Measurements from ENCODE around the gene CDH22.

Gene CDH22

GRCh38 chr20:46133886-46134654 is 174.2 kb downstream of the CDH22 start:
- no peak for DNase-seq

GRCh38 chr20:46132705-46133120 is 175.6 kb downstream of the CDH22 start:
- peak; percentile 51 to 77 for DNase-seq

GRCh38 chr20:46131396-46131795 is 176.9 kb downstream of the CDH22 start:
- no peak for DNase-seq

- DNase-seq = no peak
These were observed 177.8 kb downstream of the CDH22 start for GRCh38 chr20:46130534-46130933.

- no peak for DNase-seq
These were observed 178.3 kb downstream of the CDH22 start for GRCh38 chr20:46129955-46130481.

GRCh38 chr20:46128310-46129151 is 179.8 kb downstream of the CDH22 start:
- no peak for DNase-seq

GRCh38 chr20:46127396-46128010 is 180.8 kb downstream of the CDH22 start:
- no peak for DNase-seq

- no peak for DNase-seq
These were observed 181.8 kb downstream of the CDH22 start for GRCh38 chr20:46126440-46127056.

Measured in inflammatory macrophage treated with lipopolysaccharide for 1 hour (primary cell).